ENCODE data around the gene LRRC63. TPM values are rescaled to one million over a fixed set of nuclear protein-coding genes. Genes with fewer than 3 reads are reported as not detected.
"Not testable (repeated sequence)": the region's sequence is repeated elsewhere in the genome, so short reads cannot be mapped to it uniquely, and the experiment has no call there.

LRRC63 gene
- total and polyA plus RNA-seq, 3 experiments from 2014 or later: 0.55 TPM; not detected in 1

DNA sequence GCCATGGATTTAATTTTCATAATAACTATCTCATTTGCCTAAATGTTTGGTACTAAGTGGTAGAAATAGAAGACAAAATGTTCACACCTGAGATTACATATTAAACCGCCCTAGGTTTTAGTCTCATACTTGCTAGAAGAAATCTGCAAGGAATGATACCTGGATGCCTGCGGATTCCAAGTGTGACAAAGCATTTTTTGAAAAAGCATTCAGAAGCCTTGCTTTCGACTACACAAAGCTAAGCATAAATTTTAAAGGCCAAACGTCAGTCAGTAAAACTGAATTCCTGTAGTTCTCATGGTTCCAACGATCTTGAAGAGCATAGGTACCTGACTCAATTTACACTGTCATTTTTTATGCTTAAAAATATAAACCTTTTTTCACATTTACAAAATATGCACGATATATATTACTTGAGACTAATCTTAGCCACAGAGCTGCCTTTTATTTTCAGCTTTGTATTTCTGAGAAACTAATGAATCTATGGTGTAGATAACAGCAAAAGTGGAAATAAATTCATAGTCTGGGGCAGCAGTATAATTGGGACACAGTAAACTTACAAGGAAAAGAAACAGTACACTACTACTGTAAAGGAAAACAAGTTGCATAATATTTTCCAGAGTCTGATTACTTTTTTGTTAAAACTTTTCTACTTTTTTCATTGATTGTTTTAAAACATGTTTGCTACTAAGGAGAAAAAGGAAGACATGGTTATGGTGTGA lies 1.2 kb upstream of the LRRC63 start:
- Histone ChIP-seq H3K36me3 (ENCODE audit: insufficient read depth, low read length) (no peaks in the 10 kb centered on the region), H3K9me3 (ENCODE audit: low read length) (no peaks in the 10 kb centered on the region), H3K27ac (ENCODE audit: low read depth, low read length) (peak overlapping the region; percentile 90), H3K4me3 (ENCODE audit: low read length) (peak overlapping the region; percentile 79), H3K27me3 (ENCODE audit: insufficient read depth, low read length, poor library complexity, severe bottlenecking) (no peaks in the 10 kb centered on the region), H3K4me1 (ENCODE audit: insufficient read depth, low read length) (peaks cover 16% of the 10 kb centered on the region)
- Mint-ChIP-seq H3K4me3 (peak overlapping the region; percentile 90 to 94 (median 92)), H3K9me3 (no peaks in the 10 kb centered on the region), H3K4me1 (peaks cover 21 to 45% (median 23%) of the 10 kb centered on the region in 3 donors), H3K36me3 (peaks cover 0 to 4% (median 3%) of the 10 kb centered on the region in 3 donors), H3K27ac (peak overlapping the region; percentile 78 to 98 (median 95)), H3K27me3 (no peaks in the 10 kb centered on the region)
- POLR2A ChIA-PET: interaction anchor here (0.6 to 1.6 kb wide), 7 partner anchors 8 to 843 kb away, joined by 3 to 7 read pairs (median 4); partner anchors contain the start of gene ZC3H13
- DNase-seq: no peak
- CTCF ChIA-PET: interaction anchor here (0.7 to 1.9 kb wide), 11 partner anchors 8 to 85 kb away, joined by 3 to 11 read pairs (median 3); no protein-coding TSS in a partner anchor

DNA sequence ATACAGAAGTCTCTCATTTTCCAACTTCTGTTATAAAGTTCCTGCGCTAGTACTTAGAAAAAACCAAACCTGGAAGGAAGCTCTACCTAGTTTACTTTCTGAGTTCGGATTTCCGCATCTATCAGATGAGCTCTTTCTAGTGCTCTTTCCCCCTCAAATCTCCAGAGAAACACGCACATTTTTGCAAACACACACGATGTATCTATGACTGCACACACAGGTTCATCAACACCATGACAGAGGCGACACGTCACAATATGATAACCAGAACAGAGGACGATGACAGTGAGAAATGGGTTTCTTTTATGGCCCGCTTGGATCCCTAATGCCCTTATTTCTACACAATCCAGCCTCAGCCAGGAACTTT lies 629 bp upstream of the LRRC63 start:
- peak overlapping the region; percentile 79 for H3K4me3 ChIP-seq (ENCODE audit: low read length)
- no peaks in the 10 kb centered on the region for H3K9me3 ChIP-seq (ENCODE audit: low read length)
- Mint-ChIP-seq H3K27me3 (no peaks in the 10 kb centered on the region), H3K9me3 (no peaks in the 10 kb centered on the region), H3K36me3 (peaks cover 0 to 4% (median 4%) of the 10 kb centered on the region in 3 donors), H3K27ac (peak overlapping the region; percentile 78 to 98 (median 95)), H3K4me3 (peak overlapping the region; percentile 90 to 94 (median 92)), H3K4me1 (peaks cover 19 to 39% (median 20%) of the 10 kb centered on the region in 3 donors)
- H3K36me3 ChIP-seq (ENCODE audit: insufficient read depth, low read length): no peaks in the 10 kb centered on the region
- ChIA-PET CTCF (interaction anchor here (0.7 to 1.9 kb wide), 12 partner anchors 9 to 85 kb away, joined by 3 to 11 read pairs (median 3); no protein-coding TSS in a partner anchor), POLR2A (interaction anchor here (0.6 to 1.6 kb wide), 7 partner anchors 9 to 844 kb away, joined by 3 to 7 read pairs (median 4); partner anchors contain the start of gene ZC3H13)
- H3K27ac ChIP-seq (ENCODE audit: low read depth, low read length): peak overlapping the region; percentile 90
- H3K4me1 ChIP-seq (ENCODE audit: insufficient read depth, low read length): peaks cover 16% of the 10 kb centered on the region
- no peaks in the 10 kb centered on the region for H3K27me3 ChIP-seq (ENCODE audit: insufficient read depth, low read length, poor library complexity, severe bottlenecking)
- peak in 3 of 5 donors; percentile 60 to 71 (median 60) for DNase-seq

DNA sequence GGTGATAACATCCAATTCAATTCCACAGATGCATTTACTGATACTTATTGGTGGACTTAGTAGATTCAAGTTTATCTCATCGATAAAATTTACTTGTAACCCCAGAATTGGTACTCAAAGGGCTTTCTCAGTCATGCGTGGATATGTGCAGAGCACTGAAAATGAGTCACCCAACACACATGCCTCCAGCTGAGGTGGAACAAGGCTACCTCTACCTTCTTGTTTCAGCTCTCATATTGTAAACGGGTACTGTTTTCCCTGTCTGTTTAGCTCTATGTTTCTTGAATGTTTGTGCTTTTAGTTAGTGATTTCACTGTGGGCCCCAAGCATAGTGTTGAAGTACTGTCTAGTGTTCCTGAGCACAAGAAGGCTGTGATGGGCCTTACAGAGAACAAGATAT lies 1.5 kb downstream of the LRRC63 start:
- CTCF ChIA-PET: no interaction called here
- H3K36me3 ChIP-seq (ENCODE audit: insufficient read depth, low read length): no peaks in the 10 kb centered on the region
- H3K27me3 ChIP-seq (ENCODE audit: insufficient read depth, low read length, poor library complexity, severe bottlenecking): no peaks in the 10 kb centered on the region
- POLR2A ChIA-PET: no interaction called here
- DNase-seq: no peak
- H3K4me3 ChIP-seq (ENCODE audit: low read length): no peak overlapping the region
- H3K27ac Mint-ChIP-seq: peak overlapping the region in 7 of 8 donors; percentile 1 to 75 (median 30)
- no peaks in the 10 kb centered on the region for H3K9me3 Mint-ChIP-seq
- H3K36me3 Mint-ChIP-seq: peaks cover 4 to 6% (median 4%) of the 10 kb centered on the region in 3 donors
- H3K4me1 Mint-ChIP-seq: peaks cover 19 to 30% (median 20%) of the 10 kb centered on the region in 3 donors
- peaks cover 16% of the 10 kb centered on the region for H3K4me1 ChIP-seq (ENCODE audit: insufficient read depth, low read length)
- no peaks in the 10 kb centered on the region for H3K9me3 ChIP-seq (ENCODE audit: low read length)
- peak overlapping the region in 1 of 7 donors; percentile 68 for H3K4me3 Mint-ChIP-seq
- no peaks in the 10 kb centered on the region for H3K27me3 Mint-ChIP-seq
- H3K27ac ChIP-seq (ENCODE audit: low read depth, low read length): no peak overlapping the region

DNA sequence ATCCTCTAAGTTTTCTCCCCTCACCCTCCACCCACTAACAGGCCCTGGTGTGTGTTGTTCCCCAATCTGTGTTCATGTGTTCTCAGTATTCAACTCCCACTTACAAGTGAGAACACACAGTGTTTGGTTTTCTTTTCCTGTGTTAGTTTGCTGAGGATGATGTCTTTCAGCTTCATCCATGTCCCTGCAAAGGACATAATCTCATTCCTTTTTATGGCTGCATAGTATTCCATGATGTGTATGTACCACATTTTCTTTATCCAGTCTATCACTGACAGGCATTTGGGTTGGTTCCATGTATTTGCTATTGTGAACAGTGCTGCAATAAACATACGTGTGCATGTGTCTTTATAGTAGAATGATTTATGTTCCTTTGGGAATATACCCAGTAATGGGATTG lies 3.0 kb downstream of the LRRC63 start:
- H3K4me3 Mint-ChIP-seq; DNase-seq; H3K27ac ChIP-seq (ENCODE audit: low read depth, low read length); H3K9me3 ChIP-seq (ENCODE audit: low read length); H3K36me3 ChIP-seq (ENCODE audit: insufficient read depth, low read length); H3K4me3 ChIP-seq (ENCODE audit: low read length); H3K27me3 ChIP-seq (ENCODE audit: insufficient read depth, low read length, poor library complexity, severe bottlenecking); H3K9me3 Mint-ChIP-seq; H3K27me3 Mint-ChIP-seq; CTCF ChIA-PET: not testable (repeated sequence)
- Mint-ChIP-seq H3K4me1 (peaks cover 19 to 29% (median 20%) of the 10 kb centered on the region in 3 donors), H3K27ac (peak overlapping the region in 1 of 8 donors; percentile 74), H3K36me3 (peaks cover 4 to 11% (median 7%) of the 10 kb centered on the region in 3 donors)
- POLR2A ChIA-PET: interaction anchor here (0.7 kb wide), 1 partner anchor 13 kb away, joined by 6 read pairs; no protein-coding TSS in a partner anchor
- H3K4me1 ChIP-seq (ENCODE audit: insufficient read depth, low read length): peaks cover 16% of the 10 kb centered on the region

DNA sequence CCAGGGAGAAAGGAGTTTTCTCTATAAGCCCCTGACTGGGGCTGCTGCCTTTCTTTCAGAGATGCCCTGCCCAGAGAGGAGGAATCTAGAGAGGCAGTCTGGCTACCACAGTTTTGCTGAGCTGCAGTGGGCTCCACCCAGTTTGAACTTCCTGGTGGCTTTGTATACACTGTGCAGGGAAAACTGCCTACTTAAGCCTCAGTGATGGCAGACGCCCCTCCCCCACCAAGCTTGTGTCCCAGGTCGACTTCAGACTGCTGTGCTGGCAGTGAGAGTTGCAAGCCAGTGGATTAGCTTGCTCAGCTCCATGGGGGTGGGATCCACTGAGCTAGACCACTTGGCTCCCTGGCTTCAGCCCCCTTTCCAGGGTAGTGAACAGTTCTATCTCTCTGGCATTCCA lies 8.5 kb downstream of the LRRC63 start:
- H3K9me3 ChIP-seq (ENCODE audit: low read length); H3K4me1 ChIP-seq (ENCODE audit: insufficient read depth, low read length); CTCF ChIA-PET; DNase-seq; H3K4me3 Mint-ChIP-seq; H3K4me3 ChIP-seq (ENCODE audit: low read length); H3K27me3 ChIP-seq (ENCODE audit: insufficient read depth, low read length, poor library complexity, severe bottlenecking); H3K27ac ChIP-seq (ENCODE audit: low read depth, low read length); H3K36me3 ChIP-seq (ENCODE audit: insufficient read depth, low read length); POLR2A ChIA-PET; H3K27me3 Mint-ChIP-seq: not testable (repeated sequence)
- Mint-ChIP-seq H3K27ac (peak overlapping the region in 1 of 8 donors; percentile 48), H3K9me3 (peaks cover 11 to 17% (median 17%) of the 10 kb centered on the region in 5 donors), H3K36me3 (peaks cover 4 to 31% (median 6%) of the 10 kb centered on the region in 3 donors), H3K4me1 (peaks cover 10 to 13% (median 10%) of the 10 kb centered on the region in 3 donors)

DNA sequence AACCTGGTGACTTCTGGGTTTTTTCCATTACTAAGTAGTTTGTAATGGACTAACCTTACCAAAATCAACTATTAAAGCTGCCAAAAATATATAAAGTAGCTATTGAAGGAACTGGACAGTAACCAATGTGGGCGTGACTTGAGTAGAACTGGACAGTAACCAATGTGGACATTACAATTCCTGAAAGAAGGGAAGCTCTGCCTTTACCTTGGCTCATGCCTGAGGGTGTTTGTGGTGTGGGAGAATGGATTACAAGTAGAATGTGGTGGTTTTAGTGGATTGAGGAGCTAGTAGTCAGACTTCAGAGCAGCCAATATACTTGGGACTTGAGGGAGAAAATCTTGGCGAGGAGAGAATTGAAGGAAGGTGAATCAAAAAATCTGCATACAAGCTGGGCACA lies 17.5 kb downstream of the LRRC63 start:
- H3K36me3 ChIP-seq (ENCODE audit: insufficient read depth, low read length): no peaks in the 10 kb centered on the region
- no peaks in the 10 kb centered on the region for H3K4me1 Mint-ChIP-seq
- POLR2A ChIA-PET: no interaction called here
- CTCF ChIA-PET: interaction anchor here (1.1 kb wide), 1 partner anchor 42 kb away, joined by 3 read pairs; no protein-coding TSS in a partner anchor
- peaks cover 6% of the 10 kb centered on the region for H3K9me3 ChIP-seq (ENCODE audit: low read length)
- peaks cover 7 to 61% (median 8%) of the 10 kb centered on the region in 3 donors for H3K36me3 Mint-ChIP-seq
- no peaks in the 10 kb centered on the region for H3K27me3 ChIP-seq (ENCODE audit: insufficient read depth, low read length, poor library complexity, severe bottlenecking)
- no peak overlapping the region for H3K27ac Mint-ChIP-seq
- peaks cover 22 to 32% (median 24%) of the 10 kb centered on the region in 5 donors for H3K9me3 Mint-ChIP-seq
- H3K4me3 Mint-ChIP-seq: no peak overlapping the region
- DNase-seq: no peak
- peaks cover 0 to 4% of the 10 kb centered on the region in 2 donors for H3K27me3 Mint-ChIP-seq
- H3K4me1 ChIP-seq (ENCODE audit: insufficient read depth, low read length): no peaks in the 10 kb centered on the region
- H3K27ac ChIP-seq (ENCODE audit: low read depth, low read length): no peak overlapping the region
- no peak overlapping the region for H3K4me3 ChIP-seq (ENCODE audit: low read length)

DNA sequence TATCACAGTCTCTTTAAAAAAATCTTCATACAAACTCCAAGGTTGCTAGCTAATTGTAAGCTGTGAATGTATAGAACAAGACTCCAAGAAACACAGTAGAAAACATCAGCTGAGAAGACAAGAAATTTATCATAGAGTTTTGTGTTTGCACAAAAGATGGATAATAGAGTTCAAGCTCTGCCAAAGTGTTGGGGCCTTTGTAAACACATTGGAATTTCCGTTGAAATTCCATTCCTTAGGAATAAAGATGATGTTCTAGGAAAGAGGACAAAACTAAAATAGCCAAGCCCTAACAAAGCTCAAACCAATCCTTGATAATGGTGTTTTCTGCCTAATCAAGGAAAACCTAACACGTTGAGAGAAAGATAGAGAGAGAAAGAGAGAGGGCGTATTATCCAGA lies 20.6 kb downstream of the LRRC63 start:
- Mint-ChIP-seq H3K36me3 (peaks cover 10 to 68% (median 12%) of the 10 kb centered on the region in 3 donors), H3K4me1 (no peaks in the 10 kb centered on the region), H3K4me3 (no peak overlapping the region), H3K9me3 (peaks cover 37 to 45% (median 38%) of the 10 kb centered on the region in 5 donors), H3K27ac (no peak overlapping the region), H3K27me3 (peaks cover 0 to 4% of the 10 kb centered on the region in 2 donors)
- ChIA-PET CTCF (no interaction called here), POLR2A (no interaction called here)
- peaks cover 11% of the 10 kb centered on the region for H3K9me3 ChIP-seq (ENCODE audit: low read length)
- no peaks in the 10 kb centered on the region for H3K27me3 ChIP-seq (ENCODE audit: insufficient read depth, low read length, poor library complexity, severe bottlenecking)
- no peak overlapping the region for H3K4me3 ChIP-seq (ENCODE audit: low read length)
- H3K4me1 ChIP-seq (ENCODE audit: insufficient read depth, low read length): no peaks in the 10 kb centered on the region
- no peak overlapping the region for H3K27ac ChIP-seq (ENCODE audit: low read depth, low read length)
- no peaks in the 10 kb centered on the region for H3K36me3 ChIP-seq (ENCODE audit: insufficient read depth, low read length)
- no peak for DNase-seq

DNA sequence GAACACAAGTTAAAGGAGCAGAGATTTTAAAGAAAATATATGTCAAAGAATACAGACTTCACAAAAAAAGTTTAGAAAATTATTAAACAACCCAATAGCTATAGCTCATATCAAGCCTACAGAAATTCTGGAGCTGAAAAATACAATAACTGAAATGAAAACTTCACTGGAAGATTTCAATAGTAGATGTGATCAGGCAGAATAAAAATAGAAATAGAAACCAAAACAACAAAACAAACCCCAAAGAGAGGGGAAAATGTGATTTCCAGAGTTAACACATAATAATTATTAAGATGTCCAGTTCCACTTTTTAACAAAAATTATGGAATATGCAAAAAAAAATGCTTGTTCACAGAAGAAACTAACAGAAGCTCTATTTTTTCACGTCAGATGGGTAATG lies 23.6 kb downstream of the LRRC63 start:
- ChIA-PET CTCF (no interaction called here), POLR2A (no interaction called here)
- Mint-ChIP-seq H3K4me3 (no peak overlapping the region), H3K27ac (no peak overlapping the region), H3K27me3 (peaks cover 0 to under 1% of the 10 kb centered on the region in 2 donors), H3K4me1 (no peaks in the 10 kb centered on the region), H3K36me3 (peaks cover 11 to 67% (median 13%) of the 10 kb centered on the region in 3 donors), H3K9me3 (peaks cover 23 to 43% (median 33%) of the 10 kb centered on the region in 5 donors)
- no peak for DNase-seq
- Histone ChIP-seq H3K27ac (ENCODE audit: low read depth, low read length) (no peak overlapping the region), H3K36me3 (ENCODE audit: insufficient read depth, low read length) (no peaks in the 10 kb centered on the region), H3K27me3 (ENCODE audit: insufficient read depth, low read length, poor library complexity, severe bottlenecking) (no peaks in the 10 kb centered on the region), H3K4me1 (ENCODE audit: insufficient read depth, low read length) (no peaks in the 10 kb centered on the region), H3K4me3 (ENCODE audit: low read length) (no peak overlapping the region), H3K9me3 (ENCODE audit: low read length) (peaks cover 11% of the 10 kb centered on the region)

Measured in CD8-positive, alpha-beta memory T cell (primary cell).